Glutamatergic neuron (in vitro differentiated cells): ENCODE measurements around the gene FRMD4A. TPM values are rescaled to one million over a fixed set of nuclear protein-coding genes. Genes with fewer than 3 reads are reported as not detected.
"Not testable (repeated sequence)": the region's sequence is repeated elsewhere in the genome, so short reads cannot be mapped to it uniquely, and the experiment has no call there.

Experiments
- DNase-seq: peaks from one replicate; pipeline ENCODE4 v3.0.0; 2022
- H3K27ac Mint-ChIP-seq: one replicate; pipeline ENCODE4 v1.8.0; 2020; ENCODE audit warnings: mild to moderate bottlenecking, mixed read lengths, inconsistent platforms; ENCODE audit not compliant: unreplicated experiment
- H3K27me3 Mint-ChIP-seq: one replicate; pipeline ENCODE4 v1.8.0; 2020; ENCODE audit warnings: mild to moderate bottlenecking, moderate library complexity, mixed read lengths, inconsistent platforms; ENCODE audit not compliant: unreplicated experiment
- H3K36me3 Mint-ChIP-seq: one replicate; pipeline ENCODE4 v1.8.0; 2020; ENCODE audit warnings: mild to moderate bottlenecking, mixed read lengths, inconsistent platforms; ENCODE audit not compliant: unreplicated experiment
- H3K4me1 Mint-ChIP-seq: one replicate; pipeline ENCODE4 v1.8.0; 2020; ENCODE audit warnings: mild to moderate bottlenecking, low read depth, mixed read lengths, inconsistent platforms; ENCODE audit not compliant: unreplicated experiment
- H3K4me3 Mint-ChIP-seq: one replicate; pipeline ENCODE4 v1.8.0; 2020; ENCODE audit warnings: mild to moderate bottlenecking, mixed read lengths, inconsistent platforms; ENCODE audit not compliant: unreplicated experiment
- H3K9me3 Mint-ChIP-seq: one replicate; pipeline ENCODE4 v1.8.0; 2020; ENCODE audit warnings: mild to moderate bottlenecking, moderate library complexity, mixed read lengths, inconsistent platforms; ENCODE audit not compliant: unreplicated experiment
- total RNA-seq: library from RNA; stranded (reverse); fragmentation: NEBNext Ultra II Directional; extraction: Animal tissue kit (Norgen Biotek cat#: 25700); gene quantifications from one replicate; pipeline ENCODE4 v1.2.1, GENCODE V29; 2021; ENCODE audit not compliant: unreplicated experiment
- TF ChIP-seq, protein P1 (sequence below): fragments of 200-600 bp; sonication (generic); IDR thresholded peaks from one replicate; pipeline ENCODE4 v1.5.0; 2021; ENCODE audit not compliant: partially characterized antibody, unreplicated experiment

Gene FRMD4A
- total RNA-seq, 1 donor from 2014 or later = 70.6 TPM

DNA sequence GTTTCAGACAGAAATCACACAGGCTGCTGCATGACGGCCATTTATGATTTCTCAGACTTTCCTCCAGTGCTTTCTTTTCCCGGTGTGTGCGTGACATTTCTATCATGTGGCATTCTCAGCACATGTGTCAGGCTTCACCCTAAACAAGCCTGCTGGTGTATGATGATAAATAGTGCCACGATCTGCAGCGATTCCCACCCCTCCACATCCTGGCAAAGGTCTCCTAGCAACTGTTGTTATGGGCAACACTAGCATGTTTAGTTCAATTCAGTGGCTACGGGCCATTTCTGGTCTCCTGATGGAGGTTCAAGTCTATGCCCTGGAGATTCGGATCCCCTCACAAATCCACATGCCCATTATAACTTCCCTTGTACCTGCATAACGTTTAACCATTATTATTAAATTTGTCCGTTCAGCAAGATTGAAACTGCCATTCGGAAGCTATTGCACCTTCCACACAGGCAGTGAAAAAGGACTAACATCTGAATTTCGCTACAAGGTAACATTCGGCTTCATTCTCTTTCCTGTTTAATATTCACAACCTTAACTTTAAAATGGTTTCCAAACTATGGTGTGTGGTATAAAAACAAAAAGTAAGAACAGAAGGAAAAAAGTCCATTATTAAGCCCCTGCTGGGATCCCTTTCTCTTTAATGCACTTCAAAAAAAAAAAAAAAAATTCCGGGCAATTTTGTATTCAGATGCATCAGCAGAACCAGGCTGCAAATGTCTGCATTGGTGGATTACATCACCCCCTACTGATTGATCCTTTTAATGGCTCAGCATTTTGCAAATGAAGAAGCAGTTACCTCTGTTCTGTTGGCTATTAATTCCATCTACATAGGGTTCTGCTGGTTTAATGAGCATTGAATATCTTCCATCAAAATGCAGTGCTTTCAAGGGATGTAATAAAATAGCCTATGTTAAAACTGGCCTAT, 90.2 kb downstream of the FRMD4A start:
- H3K4me3 Mint-ChIP-seq = no peak overlapping the region
- DNase-seq = no peak
- peaks cover 10% of the 10 kb centered on the region for H3K4me1 Mint-ChIP-seq
- H3K36me3 Mint-ChIP-seq = no peaks in the 10 kb centered on the region
- no peaks in the 10 kb centered on the region for H3K27me3 Mint-ChIP-seq
- peak overlapping the region; percentile 39 for H3K27ac Mint-ChIP-seq
- no peaks in the 10 kb centered on the region for H3K9me3 Mint-ChIP-seq
- TF ChIP-seq, protein P1, sequence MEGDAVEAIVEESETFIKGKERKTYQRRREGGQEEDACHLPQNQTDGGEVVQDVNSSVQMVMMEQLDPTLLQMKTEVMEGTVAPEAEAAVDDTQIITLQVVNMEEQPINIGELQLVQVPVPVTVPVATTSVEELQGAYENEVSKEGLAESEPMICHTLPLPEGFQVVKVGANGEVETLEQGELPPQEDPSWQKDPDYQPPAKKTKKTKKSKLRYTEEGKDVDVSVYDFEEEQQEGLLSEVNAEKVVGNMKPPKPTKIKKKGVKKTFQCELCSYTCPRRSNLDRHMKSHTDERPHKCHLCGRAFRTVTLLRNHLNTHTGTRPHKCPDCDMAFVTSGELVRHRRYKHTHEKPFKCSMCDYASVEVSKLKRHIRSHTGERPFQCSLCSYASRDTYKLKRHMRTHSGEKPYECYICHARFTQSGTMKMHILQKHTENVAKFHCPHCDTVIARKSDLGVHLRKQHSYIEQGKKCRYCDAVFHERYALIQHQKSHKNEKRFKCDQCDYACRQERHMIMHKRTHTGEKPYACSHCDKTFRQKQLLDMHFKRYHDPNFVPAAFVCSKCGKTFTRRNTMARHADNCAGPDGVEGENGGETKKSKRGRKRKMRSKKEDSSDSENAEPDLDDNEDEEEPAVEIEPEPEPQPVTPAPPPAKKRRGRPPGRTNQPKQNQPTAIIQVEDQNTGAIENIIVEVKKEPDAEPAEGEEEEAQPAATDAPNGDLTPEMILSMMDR = peak; percentile 30

DNA sequence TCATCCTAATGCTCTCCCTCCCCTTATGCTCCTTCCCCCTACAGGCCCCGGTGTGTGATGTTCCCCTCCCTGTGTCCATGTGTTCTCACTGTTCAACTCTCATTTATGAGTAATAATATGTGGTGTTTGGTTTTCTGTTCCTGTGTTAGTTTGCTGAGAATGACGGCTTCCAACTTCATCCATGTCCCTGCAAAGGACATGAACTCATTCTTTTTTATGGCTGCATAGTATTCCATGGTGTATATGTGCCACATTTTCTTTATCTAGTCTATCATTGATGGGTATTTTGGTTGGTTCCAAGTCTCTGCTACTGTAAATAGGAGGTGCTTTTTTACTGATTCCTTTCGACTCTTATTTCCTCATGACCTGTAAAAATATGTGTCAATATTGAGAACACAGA, 92.1 kb downstream of the FRMD4A start:
- peaks cover 13% of the 10 kb centered on the region for H3K4me1 Mint-ChIP-seq
- not testable (repeated sequence) for H3K27me3 Mint-ChIP-seq, DNase-seq, H3K4me3 Mint-ChIP-seq, H3K27ac Mint-ChIP-seq, H3K9me3 Mint-ChIP-seq, H3K36me3 Mint-ChIP-seq

DNA sequence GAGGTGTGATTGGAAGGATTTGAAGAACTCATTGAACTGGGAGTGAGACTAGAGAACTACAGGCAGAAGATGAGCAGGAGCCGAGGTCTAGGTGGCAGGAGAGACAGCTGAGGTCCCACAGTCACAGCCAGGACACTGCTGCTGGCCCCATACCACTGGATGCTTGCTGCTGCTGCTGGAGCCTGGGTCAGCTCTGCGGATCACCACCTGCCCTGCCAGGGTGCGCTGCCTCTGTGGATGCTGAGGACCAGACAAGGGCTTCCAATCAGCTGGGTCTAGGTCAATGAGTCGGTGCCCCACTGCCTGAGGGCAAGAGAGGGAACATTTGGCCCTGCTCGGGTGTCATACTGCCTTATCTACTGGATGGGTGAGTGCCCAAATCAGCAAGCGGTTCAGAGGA, 94.4 kb downstream of the FRMD4A start:
- Mint-ChIP-seq H3K4me3 (no peak overlapping the region), H3K27me3 (no peaks in the 10 kb centered on the region), H3K9me3 (no peaks in the 10 kb centered on the region), H3K27ac (no peak overlapping the region), H3K4me1 (peaks cover 13% of the 10 kb centered on the region), H3K36me3 (no peaks in the 10 kb centered on the region)
- TF ChIP-seq, protein P1 = no peak
- no peak for DNase-seq

DNA sequence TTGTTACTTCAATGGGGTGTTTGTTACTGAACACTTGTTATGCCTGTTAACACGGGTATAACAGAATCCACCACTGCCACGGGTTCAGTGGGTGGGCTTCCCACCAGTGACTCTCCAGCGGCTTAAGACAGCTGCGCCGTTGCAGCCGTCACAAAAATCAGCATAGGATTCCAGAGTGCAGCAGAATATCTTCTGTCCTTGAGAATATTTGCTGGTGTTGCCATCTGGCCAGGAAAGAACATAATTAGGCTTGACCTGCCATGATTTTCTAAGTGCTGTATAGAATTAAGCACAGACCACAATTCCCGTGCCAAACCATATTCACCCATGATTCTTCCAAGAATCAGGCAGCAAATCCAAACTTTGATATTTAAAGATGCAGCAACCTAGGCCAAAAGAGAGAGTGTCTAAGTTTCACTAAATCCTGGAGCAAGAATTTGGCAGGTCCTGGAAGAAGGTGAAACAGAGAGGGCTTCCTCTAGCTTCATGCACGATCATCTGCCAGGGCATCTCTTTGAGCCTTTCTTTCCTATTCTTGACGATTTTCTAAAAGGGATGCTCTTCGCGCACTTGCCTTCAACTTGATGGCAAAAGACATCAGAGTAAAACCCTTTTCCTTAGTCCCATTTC, 95.0 kb downstream of the FRMD4A start:
- H3K27me3 Mint-ChIP-seq = no peaks in the 10 kb centered on the region
- H3K27ac Mint-ChIP-seq = no peak overlapping the region
- H3K9me3 Mint-ChIP-seq = no peaks in the 10 kb centered on the region
- no peak for DNase-seq
- H3K4me3 Mint-ChIP-seq = no peak overlapping the region
- TF ChIP-seq, protein P1 = no peak
- H3K36me3 Mint-ChIP-seq = no peaks in the 10 kb centered on the region
- H3K4me1 Mint-ChIP-seq = peaks cover 11% of the 10 kb centered on the region

DNA sequence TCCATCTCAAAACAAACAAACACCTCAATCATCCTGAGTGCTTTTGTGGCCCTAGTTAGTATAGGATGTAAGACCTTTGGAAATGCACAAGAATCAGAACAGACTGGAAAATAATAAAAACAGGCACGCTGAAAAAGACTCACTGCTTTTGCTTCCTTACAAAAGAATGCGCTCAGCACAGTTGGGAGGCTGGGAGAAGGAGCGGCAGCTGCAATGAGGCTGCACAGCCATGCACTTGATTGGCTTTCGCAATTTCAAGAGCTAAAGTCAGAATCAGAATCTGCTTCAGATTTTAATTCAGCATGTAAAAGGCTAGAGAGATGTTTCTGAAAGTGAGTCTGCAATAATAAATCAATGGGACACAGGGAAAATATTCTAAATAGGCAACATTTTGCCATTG, 97.2 kb downstream of the FRMD4A start:
- no peaks in the 10 kb centered on the region for H3K9me3 Mint-ChIP-seq
- TF ChIP-seq, protein P1 = no peak
- no peak for DNase-seq
- H3K27ac Mint-ChIP-seq = no peak overlapping the region
- no peak overlapping the region for H3K4me3 Mint-ChIP-seq
- no peaks in the 10 kb centered on the region for H3K36me3 Mint-ChIP-seq
- H3K27me3 Mint-ChIP-seq = no peaks in the 10 kb centered on the region
- peaks cover 3% of the 10 kb centered on the region for H3K4me1 Mint-ChIP-seq

DNA sequence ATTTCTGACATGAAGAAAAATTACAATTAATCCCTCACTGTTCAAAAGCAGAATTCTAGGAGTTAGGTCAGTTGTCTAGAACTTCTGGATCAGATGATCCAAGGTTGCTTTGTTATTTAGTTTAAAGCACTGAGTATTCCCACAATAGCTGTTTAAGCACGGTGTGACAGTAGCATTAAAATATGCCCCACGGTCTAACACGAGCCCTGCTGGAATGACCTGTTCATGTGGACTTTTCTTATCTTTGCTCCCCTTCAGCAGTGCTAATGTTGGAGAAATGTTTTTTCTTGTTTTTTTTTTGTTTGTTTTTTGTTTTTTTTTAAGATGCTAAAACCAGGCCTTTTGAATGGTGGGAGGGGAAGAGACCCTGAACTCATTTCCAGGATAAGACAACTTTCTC, 101.9 kb downstream of the FRMD4A start:
- not testable (repeated sequence) for H3K36me3 Mint-ChIP-seq, H3K9me3 Mint-ChIP-seq, H3K4me1 Mint-ChIP-seq, H3K27ac Mint-ChIP-seq, DNase-seq, H3K27me3 Mint-ChIP-seq, H3K4me3 Mint-ChIP-seq
